ENCODE measurements around the gene NRG3.

Gene NRG3

GRCh38 chr10:82551506-82551905 lies 676.5 kb downstream of the NRG3 start:
- in situ Hi-C loops (cut with MboI; ENCODE audit: low sequenced_read_pairs), result no loop called here

DNA sequence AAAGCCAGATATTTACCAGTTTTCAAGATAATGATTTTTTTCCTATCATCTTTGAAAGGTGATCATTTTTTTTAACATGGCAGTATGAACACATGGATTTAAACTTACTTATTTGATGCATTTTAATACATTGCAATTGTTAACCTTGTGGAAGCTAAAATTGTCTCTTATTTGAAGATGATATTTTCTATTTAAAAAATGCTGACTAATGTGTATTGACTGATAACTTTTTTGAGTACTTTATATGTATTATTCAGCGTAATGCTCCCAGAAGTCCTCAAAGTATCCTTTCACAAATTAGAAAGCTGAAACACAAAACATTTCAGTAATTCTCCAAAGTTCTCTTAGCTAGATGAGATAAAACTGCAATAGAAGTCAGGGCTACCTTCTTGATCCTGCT lies 677.3 kb downstream of the NRG3 start:
- in situ Hi-C loops (cut with MboI; ENCODE audit: low sequenced_read_pairs), result no loop called here

- in situ Hi-C loops (cut with MboI; ENCODE audit: low sequenced_read_pairs), result no loop called here
Observed at GRCh38 chr10:82554381-82554780, 679.4 kb downstream of the NRG3 start.

GRCh38 chr10:82558014-82558607 lies 683.1 kb downstream of the NRG3 start:
- in situ Hi-C loops (cut with MboI; ENCODE audit: low sequenced_read_pairs), result no loop called here

GRCh38 chr10:82564353-82565196 lies 689.6 kb downstream of the NRG3 start:
- in situ Hi-C loops (cut with MboI; ENCODE audit: low sequenced_read_pairs), result no loop called here

DNA sequence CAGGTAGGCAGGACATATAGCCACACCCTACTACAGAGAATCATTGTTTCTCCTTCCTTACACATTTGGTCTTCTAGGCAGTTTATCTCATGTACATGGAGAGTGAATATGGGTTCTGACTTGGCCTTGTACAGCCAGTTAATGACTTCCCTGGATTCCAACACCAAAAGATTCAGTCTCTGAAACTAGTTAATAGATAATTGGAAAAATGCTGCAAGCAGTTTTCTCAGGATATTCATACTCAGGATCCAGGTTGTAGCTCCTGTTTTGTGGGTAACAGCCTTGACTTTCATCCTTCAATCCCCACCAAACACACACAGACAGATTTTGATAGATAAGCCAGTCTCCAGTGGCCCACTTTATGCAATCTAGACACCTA lies 690.2 kb downstream of the NRG3 start:
- in situ Hi-C loops (cut with MboI; ENCODE audit: low sequenced_read_pairs), result no loop called here

DNA sequence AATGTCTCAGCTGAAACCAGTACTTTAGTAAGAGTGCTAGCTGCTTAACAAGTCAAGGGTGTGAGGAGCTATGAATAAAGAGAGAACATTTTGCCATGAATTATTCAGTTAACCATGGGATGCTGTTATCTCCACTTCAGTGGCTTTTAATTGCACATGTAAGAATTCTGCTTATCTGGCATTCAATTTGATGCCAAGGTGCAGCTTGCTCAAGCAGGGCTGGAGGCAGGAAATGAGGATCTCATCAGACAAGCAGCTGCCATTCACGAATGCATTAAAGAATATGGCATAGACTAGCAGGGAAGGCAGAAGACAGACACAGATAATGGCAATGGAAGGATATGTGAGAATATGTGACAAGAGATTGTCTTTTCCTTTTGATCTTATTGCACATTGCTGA lies 697.8 kb downstream of the NRG3 start:
- in situ Hi-C loops (cut with MboI; ENCODE audit: low sequenced_read_pairs), result no loop called here

- in situ Hi-C loops (cut with MboI; ENCODE audit: low sequenced_read_pairs), result no loop called here
Observed at GRCh38 chr10:82574081-82574480, 699.1 kb downstream of the NRG3 start.

GRCh38 chr10:82575318-82575717 lies 700.3 kb downstream of the NRG3 start:
- in situ Hi-C loops (cut with MboI; ENCODE audit: low sequenced_read_pairs), result no loop called here

DNA sequence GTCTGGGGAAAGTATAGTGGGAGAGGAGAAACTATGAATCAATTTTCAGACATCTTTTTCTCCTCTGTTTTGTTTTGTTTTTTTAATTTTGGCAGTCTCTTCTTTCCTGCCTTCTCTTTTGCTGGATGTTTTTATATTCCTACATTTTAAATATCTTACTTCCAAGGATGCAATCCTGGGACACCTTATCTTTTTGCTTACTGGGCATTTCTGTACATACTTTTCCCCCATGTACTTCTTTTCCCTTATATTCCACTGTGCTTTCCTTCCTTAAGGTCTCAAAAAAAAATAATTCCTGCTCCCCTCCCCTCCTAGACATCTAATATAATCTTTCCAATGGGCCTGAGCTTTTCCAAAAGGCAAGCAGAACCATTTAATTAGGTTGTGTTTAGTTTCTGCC lies 701.1 kb downstream of the NRG3 start:
- in situ Hi-C loops (cut with MboI; ENCODE audit: low sequenced_read_pairs), result no loop called here

GRCh38 chr10:82581940-82582339 lies 706.9 kb downstream of the NRG3 start:
- in situ Hi-C loops (cut with MboI; ENCODE audit: low sequenced_read_pairs), result no loop called here

GRCh38 chr10:82591421-82591820 lies 716.4 kb downstream of the NRG3 start:
- in situ Hi-C loops (cut with MboI; ENCODE audit: low sequenced_read_pairs), result no loop called here

GRCh38 chr10:82597840-82598239 lies 722.8 kb downstream of the NRG3 start:
- in situ Hi-C loops (cut with MboI; ENCODE audit: low sequenced_read_pairs), result no loop called here

DNA sequence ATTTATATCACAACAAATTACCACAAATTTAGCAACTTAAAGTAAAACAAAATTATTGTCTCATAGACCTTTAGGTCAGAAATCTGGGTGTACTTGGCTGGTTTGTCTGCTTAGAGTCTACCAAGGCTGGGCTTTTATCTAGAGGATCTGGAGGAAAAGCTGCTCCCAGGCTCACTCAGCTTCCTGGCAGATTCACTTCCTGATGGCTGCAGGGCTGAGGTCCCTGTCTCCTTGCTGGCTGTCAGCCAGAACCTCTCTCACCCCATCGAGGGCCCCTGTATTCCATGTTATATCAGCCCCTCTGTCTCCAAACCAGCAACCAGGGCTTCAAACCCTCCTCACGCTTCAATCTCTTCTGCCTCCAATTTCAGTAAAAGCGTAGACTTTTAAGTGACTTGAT lies 734.9 kb downstream of the NRG3 start:
- in situ Hi-C loops (cut with MboI; ENCODE audit: low sequenced_read_pairs), result no loop called here

DNA sequence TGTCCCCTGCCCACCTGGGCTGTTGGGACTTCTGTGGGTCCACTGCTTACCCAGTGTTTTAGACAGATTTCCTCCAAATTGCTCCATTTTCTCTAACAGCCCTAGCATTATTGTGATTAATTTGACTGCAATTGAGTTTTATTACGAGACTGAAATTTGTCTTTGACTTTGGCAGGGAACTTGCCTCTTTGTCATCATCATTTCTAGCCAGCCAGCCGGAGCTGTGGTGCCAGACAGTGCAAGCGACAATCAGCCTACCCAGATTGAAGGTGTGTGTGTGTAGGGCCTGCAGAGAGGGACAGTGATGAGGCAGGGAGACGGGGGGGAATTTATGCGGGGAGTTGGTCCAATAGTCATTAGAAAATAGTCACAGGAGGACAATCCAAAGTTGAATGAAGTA lies 743.0 kb downstream of the NRG3 start:
- in situ Hi-C loops (cut with MboI; ENCODE audit: low sequenced_read_pairs), result no loop called here

DNA sequence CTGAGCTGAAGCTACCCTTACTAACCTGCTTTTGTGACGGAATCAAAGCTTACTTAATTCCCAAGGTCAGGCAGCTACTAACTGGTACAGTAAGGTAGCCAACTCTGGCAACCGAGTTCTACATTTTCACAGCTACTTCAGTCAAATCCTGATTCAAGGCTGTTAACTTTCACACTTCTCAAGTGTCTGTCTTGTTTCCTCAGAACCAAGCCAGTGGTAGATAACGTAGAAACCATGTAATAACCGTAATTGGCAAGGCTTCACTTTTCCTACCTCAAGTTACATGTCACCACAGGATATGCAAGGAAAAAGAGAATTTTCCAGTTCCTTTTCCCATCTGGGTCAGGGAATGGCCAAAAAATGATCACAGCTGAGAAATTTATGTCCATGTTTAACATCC lies 746.7 kb downstream of the NRG3 start:
- in situ Hi-C loops (cut with MboI; ENCODE audit: low sequenced_read_pairs), result no loop called here

DNA sequence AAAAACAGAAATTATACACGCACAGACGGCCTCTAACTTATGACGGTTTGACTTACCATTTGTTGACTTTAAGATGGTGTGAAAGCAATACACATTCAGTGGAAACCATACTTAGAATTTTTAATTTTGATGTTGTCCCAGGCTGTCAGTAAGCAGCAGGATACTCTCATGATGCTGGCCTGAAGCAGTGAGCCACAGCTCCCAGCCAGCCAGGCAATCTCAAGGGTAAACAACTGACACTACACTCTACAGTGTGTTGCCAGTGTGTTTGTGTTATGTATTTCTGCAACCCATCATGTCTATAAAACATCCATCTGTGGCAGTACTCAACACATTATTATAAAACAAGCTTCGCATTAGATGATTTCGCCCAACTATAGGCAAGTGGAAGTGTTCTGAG lies 747.5 kb downstream of the NRG3 start:
- in situ Hi-C loops (cut with MboI; ENCODE audit: low sequenced_read_pairs), result no loop called here

- in situ Hi-C loops (cut with MboI; ENCODE audit: low sequenced_read_pairs), result no loop called here
Observed at GRCh38 chr10:82625512-82626189, 750.7 kb downstream of the NRG3 start.

DNA sequence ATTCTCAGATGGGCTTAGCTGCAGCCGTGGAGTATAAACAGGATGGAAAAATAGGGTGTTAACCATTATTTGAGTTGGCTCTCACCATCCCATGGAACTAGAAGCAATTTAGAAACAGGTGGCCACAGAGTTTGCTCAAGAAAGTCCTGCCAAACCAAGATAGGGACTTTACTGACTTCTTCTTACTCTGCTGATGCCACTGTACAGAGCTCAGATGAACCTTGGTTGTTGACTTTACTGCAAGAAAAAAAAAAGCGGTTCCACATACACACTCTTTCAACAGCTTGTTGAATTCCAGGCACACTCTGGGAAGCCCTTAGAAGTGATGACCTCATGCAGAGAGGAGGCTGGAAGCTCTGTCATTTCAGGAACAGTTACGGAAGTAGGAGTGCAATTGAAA lies 753.4 kb downstream of the NRG3 start:
- in situ Hi-C loops (cut with MboI; ENCODE audit: low sequenced_read_pairs), result no loop called here

- in situ Hi-C loops (cut with MboI; ENCODE audit: low sequenced_read_pairs), result no loop called here
Observed at GRCh38 chr10:82643076-82643475, 768.1 kb downstream of the NRG3 start.

- in situ Hi-C loops (cut with MboI; ENCODE audit: low sequenced_read_pairs), result no loop called here
Observed at GRCh38 chr10:82643601-82644000, 768.6 kb downstream of the NRG3 start.

- in situ Hi-C loops (cut with MboI; ENCODE audit: low sequenced_read_pairs), result no loop called here
Observed at GRCh38 chr10:82645221-82645620, 770.2 kb downstream of the NRG3 start.
